NCI-H82 (cell line): ENCODE results near the gene NEU2.

Source experiments
- DNase-seq: peaks from one replicate; lab custom pipeline; 2025; lab: John Stamatoyannopoulos, UW

NEU2 gene

GRCh38 chr2:233079473-233079877 is 47.0 kb downstream of the NEU2 start:
- DNase-seq, result no peak

GRCh38 chr2:233079953-233080835 is 47.7 kb downstream of the NEU2 start:
- DNase-seq, result no peak

GRCh38 chr2:233080836-233081229 is 48.4 kb downstream of the NEU2 start:
- DNase-seq, result no peak

GRCh38 chr2:233081232-233081730 is 48.8 kb downstream of the NEU2 start:
- no peak for DNase-seq

GRCh38 chr2:233081731-233082221 is 49.3 kb downstream of the NEU2 start:
- no peak for DNase-seq

- DNase-seq, result no peak
These were observed 49.9 kb downstream of the NEU2 start for GRCh38 chr2:233082222-233082930.

- no peak for DNase-seq
These were observed 50.7 kb downstream of the NEU2 start for GRCh38 chr2:233082931-233083755.

GRCh38 chr2:233083782-233084181 is 51.3 kb downstream of the NEU2 start:
- DNase-seq, result no peak

- no peak for DNase-seq
These were observed 52.0 kb downstream of the NEU2 start for GRCh38 chr2:233084488-233084887.
